HG03378 (cell line): ENCODE data around the gene TSPY2.
"Not testable (repeated sequence)": the region's sequence is repeated elsewhere in the genome, so short reads cannot be mapped to it uniquely, and the experiment has no call there.

ENCODE experiments used
- ATAC-seq: cut with Tn5 transposase; IDR thresholded peaks from one replicate; pipeline ENCODE4 v1.9.1; 2021; ENCODE audit warnings: mild to moderate bottlenecking, moderate library complexity; ENCODE audit not compliant: unreplicated experiment

The TSPY2 gene, protein sequence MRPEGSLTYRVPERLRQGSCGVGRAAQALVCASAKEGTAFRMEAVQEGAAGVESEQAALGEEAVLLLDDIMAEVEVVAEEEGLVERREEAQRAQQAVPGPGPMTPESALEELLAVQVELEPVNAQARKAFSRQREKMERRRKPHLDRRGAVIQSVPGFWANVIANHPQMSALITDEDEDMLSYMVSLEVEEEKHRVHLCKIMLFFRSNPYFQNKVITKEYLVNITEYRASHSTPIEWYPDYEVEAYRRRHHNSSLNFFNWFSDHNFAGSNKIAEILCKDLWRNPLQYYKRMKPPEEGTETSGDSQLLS

DNA sequence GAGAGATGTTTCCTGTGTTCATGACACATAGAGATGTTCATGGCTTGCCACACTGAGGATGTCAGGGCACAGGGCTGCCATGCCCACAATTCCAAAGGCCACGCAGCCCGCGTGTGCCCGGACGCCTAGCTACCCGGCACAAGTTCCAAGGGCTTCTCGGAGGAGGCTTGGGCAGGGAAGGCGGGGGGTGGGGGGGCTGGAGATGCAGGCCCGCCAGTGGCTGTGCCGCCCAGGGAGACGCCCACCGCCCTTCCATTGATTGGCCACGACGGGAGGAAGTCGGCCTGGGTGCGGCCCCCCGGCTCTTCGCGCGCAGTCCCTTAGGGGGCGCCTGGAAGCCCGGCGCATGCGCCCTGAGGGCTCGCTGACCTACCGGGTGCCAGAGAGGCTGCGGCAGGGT, at the start of gene TSPY2:
TSS of gene TSPY2 (plus strand) at position 301 of the 400 bp plus-strand sequence. CDS start at position 347, 46 bp downstream.
- ATAC-seq: not testable (repeated sequence)

DNA sequence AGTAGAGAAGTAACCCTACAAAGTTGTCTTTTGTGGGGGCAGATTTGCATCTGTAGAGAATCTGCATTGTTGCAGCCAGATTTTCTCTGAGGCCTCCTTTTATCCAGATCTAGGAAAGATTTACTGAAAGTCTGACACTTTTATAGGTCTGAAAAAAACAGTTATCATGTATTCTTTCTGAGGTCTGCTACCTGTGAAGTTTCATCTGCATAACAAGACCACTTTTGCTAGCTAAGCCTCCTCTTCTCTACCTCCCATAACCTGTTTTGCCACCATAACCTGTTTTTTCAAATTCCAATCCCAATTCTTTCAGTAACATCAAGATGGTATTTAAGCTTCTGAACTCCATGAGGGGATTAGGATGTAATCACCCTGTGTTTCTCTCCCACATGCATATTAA, 36.5 kb upstream of the TSPY2 start:
- ATAC-seq: not testable (repeated sequence)

DNA sequence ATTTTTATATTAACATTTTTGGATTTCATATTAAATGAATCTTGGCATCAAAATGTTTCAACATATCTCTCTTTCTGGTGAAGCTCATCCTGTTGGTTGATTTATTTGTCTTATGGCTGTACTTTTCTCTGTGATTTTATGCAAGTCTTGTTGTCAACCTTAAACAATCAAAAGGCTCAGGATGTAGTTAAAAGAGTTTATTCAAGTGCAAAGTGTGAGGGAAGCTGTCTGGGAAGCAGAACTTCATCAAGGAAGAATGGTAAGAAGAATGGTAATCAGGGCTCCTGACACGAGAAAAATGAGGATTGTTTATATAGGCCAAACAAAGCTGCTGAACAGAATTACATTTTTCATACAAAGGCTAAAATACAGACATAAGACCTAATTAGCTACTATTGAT, 29.0 kb upstream of the TSPY2 start:
- ATAC-seq: not testable (repeated sequence)

DNA sequence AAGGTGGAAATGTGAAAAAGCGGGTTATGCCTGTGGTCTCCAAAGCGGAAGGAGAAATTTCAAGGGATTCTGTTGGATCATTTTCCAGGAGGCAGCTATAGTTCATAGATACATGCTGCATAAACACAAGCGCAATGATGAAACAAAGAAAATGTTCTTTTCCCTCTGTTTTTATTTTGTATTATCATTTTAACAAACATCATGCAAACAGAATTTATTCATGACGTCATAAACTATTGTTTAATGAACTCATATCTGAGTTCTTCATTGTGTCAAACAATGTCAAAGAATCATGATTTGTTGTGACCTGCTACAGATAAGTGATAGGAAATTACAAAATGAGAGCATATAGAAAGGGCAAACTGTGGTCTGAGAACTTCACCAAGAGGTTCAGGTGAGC, 23.8 kb downstream of the TSPY2 start:
- ATAC-seq: not testable (repeated sequence)
